Measurements from ENCODE around the gene SAMHD1.
A peak's percentile ranks its signal among the peaks of the same experiment; 100 is the strongest.

SAMHD1 gene

DNA sequence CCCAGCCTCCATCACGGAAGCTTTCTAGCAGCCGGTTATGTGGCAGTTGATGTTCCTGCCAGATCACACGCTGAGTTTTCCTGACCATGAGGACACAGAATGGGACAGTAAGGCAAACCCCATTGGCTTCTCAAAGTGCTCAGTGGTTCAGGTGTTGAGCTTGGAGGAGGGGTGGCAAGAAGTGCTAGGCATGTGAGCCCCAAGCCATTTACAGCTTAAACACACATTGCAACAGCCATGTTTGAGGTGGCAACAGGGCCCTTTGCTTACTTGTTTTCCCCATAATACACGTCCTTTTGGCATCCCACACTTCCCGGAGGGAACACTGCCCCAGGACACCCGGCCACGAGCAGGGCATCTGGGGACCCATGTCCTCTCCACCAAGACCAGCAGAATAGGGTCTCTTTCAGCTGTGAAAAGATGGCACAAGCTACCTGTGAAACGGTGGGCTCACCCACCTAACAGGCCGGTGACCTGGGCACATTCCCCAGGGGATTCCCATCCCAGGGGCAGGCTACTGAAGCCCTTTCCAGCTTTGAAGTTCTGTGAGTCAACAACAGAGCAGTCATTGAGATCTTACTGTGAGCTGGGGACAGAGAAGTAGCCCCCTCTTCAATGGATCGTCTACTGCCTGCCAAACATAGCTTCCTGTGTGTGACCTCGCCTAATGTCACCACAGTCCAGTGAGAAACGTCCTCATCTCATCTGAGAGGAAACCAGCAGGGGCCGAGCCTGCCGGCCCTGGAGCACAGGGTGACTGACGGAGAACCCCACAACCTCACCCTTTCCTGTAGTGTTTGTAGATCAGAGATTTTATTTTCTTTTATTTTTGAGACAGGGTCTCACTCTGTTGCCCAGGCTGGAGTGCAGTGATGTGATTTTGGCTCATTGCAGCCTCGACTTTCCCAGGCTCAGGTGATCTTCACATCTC lies 79.6 kb downstream of the SAMHD1 start:
- no peak for DNase-seq

DNA sequence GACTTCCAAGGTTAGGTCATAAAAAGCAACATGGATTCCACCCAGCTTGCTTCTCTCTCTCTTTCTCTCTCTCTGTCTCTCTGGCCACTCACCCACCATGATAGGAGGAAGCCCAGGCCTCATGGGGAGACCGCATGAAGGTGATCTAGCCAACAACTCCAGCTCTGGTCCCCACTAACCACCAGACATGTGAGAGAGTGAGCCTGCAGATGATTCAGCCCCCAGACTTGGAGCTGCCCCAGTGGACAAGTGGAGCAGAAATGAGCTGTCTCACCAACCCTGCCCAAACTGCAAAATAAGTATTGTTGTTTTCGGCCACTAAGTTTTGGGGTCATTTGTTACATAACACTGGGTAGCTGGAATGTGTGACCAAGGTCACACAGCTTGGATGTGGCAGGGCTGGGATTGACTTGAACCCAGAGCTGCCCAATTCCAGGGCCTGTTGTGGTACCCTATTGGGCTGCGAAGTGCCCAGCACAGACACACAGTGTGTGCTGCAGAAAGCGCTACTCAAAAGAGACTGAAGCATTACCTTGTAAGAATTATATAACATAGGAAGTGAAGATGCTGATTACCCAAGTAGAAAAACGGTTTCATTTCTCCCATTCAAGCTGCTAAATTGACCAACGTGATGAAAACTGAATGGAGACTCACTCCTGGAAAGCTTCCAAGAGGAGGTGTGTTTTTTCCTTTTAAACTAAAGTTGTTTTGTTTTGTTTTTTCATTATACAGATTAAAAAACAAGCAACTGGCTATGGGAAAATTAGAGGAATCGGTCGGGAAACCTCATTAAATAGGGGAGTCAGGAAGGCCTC lies 84.6 kb downstream of the SAMHD1 start:
- no peak for DNase-seq

- DNase-seq = no peak
These were observed 85.3 kb downstream of the SAMHD1 start for GRCh38 chr20:36866164-36866563.

GRCh38 chr20:36865861-36866149 lies 85.7 kb downstream of the SAMHD1 start:
- DNase-seq = no peak

DNA sequence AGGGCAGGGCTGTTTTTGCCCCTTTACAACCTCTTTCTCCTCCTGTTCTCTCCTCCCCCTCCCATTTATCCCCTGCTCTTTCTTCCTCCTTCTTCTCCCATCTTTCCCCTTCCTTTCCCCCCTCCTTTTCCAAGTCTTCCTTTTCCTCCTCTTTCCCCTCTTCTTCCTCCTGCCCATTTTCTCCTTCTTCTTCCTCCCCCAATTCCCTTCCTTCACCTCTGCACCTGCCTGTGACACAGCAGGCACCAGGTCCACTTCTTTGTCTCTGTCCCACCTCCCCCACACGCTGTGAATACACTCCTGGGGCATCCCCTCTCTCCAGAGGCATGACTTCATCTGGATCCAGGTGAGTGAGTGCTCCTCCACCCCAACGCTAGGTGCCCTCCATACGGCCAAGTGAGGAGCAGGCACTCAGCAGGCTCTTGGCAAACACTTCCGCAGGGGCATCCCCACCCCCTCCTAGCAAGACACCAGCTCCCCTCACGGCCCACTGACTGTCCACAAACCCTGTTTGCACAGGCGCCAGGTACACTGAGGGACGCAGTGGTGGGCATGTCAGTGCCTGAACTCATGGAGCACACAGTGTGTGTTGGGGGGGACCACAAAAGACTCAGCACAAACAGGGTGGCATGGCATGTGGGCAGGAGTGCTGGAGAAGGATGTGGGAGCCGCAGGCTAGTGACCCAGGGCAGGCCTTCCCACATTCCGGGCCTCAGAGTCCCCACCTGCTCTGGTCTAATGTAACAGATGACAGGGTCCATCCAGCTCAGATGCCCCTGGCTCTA lies 86.2 kb downstream of the SAMHD1 start:
- no peak for DNase-seq

DNA sequence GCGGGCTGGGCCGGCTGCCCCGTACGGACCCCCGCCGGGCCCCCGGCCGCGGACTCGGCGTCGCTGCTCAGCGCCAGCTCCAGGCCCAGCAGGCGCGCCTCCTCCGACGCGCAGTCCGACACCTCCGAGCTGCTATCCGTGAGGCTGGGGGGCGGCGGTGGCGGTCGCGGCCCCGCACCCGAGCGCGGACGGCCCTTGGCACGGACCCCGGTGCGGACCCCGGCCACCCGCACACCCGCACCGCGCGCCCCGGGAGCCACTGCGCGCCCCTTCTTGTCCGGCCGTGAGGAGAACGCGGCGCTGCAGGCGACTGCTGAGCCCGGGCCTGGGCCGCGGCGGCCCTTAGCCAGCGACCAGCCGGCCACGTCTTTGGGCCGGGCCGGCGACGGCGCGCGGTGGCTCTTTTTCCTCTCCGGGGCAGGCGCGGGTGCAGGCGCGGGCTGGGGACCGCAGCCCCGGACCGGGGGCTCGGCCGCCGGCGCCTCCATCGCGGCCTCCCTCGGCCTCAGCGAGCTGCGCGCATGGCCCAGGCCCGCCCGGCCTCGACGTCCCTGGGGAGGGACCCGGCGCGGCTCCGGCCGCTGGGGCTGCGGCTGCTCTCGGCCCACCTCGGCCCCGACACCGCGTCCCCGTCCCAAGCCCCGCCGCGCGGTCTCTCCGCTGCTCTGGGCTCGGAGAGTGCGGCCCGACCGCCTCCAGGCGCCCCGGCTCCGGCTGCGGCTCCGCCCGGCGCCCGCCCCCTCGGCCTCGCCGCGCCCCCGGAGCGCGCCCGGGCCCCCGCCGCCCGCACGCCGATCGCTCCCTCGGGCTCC lies 88.4 kb downstream of the SAMHD1 start:
- no peak for DNase-seq

GRCh38 chr20:36861875-36862801 lies 89.4 kb downstream of the SAMHD1 start:
- no peak for DNase-seq

DNA sequence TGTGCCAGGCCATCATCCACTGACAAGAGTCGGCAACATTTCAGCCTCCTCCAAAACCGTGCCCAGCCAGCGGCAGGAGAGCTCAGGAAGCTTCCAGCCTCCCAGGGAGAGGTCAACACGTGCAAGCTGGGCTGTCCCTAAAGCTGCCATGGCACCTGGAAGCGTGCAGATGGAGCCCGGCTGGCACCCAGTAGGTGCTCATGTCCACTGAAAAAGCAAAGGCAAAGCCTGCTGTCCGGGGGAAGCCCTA lies 90.0 kb downstream of the SAMHD1 start:
- DNase-seq = no peak

- no peak for DNase-seq
These were observed 90.5 kb downstream of the SAMHD1 start for GRCh38 chr20:36860811-36861624.

- no peak for DNase-seq
These were observed 91.2 kb downstream of the SAMHD1 start for GRCh38 chr20:36860339-36860738.

- no peak for DNase-seq
These were observed 91.7 kb downstream of the SAMHD1 start for GRCh38 chr20:36859700-36860330.

GRCh38 chr20:36859282-36859555 lies 92.3 kb downstream of the SAMHD1 start:
- no peak for DNase-seq

DNA sequence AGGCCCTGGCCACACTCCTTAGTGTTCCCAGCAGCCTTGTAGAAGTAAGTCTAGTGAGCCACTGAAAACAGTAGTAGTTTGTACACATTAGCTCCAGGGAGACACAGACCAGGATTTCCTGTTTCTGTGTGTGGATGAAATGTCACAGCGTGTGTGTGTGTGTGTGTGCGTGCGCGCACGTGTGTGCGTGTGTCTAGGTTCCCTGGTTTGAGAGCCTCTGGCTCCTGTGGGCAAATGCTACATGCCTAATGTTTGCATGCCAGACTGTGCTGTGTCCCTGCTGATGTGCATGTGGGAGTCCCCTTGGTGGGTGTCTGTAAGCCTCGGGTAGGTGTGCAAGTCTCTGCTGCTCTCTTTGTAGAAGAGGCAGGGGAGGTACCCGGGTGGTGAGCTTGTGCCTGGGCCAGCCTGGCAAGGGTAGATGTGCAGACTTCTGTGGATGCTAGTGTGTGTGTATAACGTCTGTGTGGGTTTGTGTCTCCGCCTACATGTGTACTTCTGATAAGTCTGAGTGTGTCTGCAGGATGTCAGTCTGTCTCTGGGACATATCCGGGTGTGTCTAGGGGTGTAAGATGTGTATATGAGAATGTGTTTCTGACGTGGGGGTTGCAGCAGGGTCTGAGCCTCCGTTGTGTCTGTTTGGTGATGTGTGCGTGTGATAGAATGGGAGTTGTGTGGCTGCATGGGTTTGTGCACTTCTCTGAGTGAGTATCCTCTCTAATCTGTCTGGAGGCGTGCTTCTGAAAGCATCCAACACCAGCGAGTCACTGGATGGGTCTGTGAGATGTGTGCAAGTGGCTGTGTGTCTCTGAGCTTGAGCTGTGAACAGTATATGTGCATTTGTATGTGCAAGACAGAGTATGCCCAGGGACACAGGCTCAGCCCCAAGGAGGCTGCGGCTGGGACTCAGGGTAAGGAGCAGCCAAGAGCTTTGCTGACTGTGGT lies 94.5 kb downstream of the SAMHD1 start:
- DNase-seq = peak; percentile 44

DNA sequence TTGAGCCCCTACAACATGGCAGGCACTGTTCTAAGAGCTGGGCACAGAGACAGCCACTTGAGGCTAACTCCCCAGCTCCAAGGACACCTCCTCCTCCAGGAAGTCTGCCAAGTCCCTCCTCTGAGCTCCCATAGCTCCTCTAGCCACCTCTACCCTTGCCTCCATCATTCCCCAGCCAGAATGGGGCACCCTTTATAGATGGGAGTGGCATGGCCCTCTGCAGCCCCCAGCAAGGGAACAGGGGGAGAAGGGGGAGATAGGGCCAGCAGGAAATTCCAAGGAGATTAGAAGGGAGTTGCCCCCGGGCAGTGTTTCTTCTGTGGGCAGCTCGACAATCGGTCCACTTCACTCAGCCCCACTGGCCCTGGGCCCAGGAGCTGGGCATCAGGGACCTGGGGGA lies 95.3 kb downstream of the SAMHD1 start:
- DNase-seq = no peak

- no peak for DNase-seq
These were observed 96.3 kb downstream of the SAMHD1 start for GRCh38 chr20:36855241-36855657.

DNA sequence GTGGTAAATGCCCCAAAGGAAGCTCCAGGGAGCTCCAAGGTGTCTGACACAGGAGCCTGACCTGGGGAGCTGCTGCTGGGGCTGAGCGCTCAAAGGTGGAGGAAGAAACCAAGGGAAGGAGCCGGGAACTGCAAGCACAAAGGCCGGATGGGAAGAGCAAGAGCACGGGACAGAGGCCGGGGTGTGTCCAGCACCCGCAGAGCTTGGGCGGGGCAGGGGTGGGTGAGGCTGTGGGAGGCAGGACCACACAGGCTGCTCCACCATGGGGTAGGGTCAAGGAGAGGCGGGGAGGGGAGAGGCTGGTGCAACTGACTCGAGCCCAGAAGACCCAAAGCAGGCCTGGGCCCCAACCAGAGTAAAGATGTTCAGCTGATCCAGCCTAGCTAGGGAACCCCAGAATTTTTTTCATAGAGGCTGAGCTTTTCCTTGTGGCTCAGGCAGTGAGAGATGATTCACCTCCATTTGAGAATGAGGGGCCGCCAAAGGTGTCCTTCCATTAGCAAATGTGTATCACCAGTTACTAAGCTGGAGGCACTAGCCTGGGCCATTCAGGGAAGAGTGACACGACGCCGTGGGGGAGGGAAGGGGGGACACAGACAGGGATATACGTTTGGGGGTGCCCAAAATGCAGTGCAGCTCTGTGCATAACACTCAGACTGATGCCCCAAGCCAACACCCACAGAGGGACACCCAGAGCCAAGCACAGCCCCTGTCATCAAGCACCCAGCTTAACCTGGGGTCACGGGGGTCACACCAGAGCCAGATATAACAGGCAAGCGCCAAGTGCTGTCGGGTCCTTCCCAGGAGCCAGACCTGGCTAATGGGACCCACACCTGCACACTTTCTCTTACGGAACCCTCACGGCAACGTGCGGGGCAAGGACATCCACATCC lies 96.9 kb downstream of the SAMHD1 start:
- no peak for DNase-seq

GRCh38 chr20:36852187-36852586 lies 99.3 kb downstream of the SAMHD1 start:
- DNase-seq = no peak

DNA sequence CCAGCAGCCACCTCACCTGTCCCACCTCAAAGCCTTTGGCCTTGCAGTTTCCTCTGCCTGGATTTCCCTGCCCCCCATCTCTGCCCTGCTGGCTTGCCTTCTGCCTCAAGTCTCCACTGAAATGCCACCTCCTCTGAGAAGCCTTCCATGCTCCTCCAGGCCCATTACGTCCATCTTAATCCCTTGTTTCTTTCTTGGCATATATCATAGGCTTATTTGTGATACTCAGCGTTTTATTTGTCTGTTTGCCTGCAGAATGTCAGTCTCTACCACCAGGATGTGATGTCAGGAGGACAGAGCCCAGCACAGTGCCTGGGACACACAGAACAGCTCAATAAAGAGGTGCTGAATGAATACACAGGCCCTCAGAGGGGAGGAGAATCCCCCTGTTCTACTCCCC lies 100.0 kb downstream of the SAMHD1 start:
- DNase-seq = no peak

All from CD4-positive, alpha-beta T cell treated with Interleukin-12 subunit alpha and Interleukin-12 subunit beta, for 1 hour (primary cell).